ENCODE results near the gene MMP2. TPM values are rescaled to one million over a fixed set of nuclear protein-coding genes. Genes with fewer than 3 reads are reported as not detected.
A peak's percentile ranks its signal among the peaks of the same experiment; 100 is the strongest.

Gene MMP2
- polyA plus RNA-seq, 1 donor from 2014 or later = 2.5 TPM

DNA sequence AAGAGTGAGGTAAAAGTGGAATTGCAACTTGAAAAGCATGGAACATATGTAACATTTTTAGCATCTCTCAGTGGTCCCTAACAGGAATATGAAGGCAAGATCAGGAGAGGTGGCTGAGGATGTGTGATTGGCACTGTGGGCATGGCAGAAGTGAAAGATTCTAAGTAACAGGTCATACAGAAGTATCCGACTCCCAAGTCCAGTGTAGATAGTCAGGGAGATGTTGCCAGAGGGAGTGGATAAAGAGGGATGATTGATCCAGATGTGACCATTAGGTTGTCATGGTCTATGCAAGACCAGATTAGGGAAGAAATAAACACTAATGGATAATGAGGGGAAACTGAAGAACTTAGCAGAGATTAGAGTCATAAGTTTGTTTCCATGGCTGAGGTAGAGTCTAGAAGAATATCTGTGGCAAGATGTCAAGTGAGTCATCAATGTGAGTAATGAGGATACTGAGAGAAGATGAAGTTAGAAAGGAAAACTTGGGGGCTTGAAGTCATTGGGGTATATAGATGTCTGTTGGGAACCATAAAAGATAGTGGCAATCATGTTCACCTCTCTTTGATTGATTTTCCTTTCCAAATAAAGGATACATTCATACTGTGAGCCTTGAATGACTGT, 63.6 kb downstream of the MMP2 start:
- no peak overlapping the region for H3K4me3 ChIP-seq (ENCODE audit: low read length)
- H3F3A ChIP-seq (ENCODE audit: insufficient read depth, low read length, poor library complexity, severe bottlenecking) = no peaks in the 10 kb centered on the region
- no peak overlapping the region for H3K4me2 ChIP-seq (ENCODE audit: low read length)
- no peak overlapping the region for H3K9ac ChIP-seq (ENCODE audit: low read length)
- H3K27ac ChIP-seq (ENCODE audit: low read length) = no peak overlapping the region
- H3K9me2 ChIP-seq (ENCODE audit: insufficient read depth, low read length) = no peaks in the 10 kb centered on the region
- H3K36me3 ChIP-seq (ENCODE audit: insufficient read depth, low read length) = no peaks in the 10 kb centered on the region
- H3K79me2 ChIP-seq (replicated peaks; ENCODE audit: insufficient read depth, low read length) = no peaks in the 10 kb centered on the region
- TF ChIP-seq CTCF (IDR thresholded peaks at IDR 0.05; ENCODE audit: poor library complexity, severe bottlenecking) = no peak
- TF ChIP-seq TAF1 (IDR thresholded peaks at IDR 0.05; ENCODE audit: low read depth) = no peak
- no peak for TF ChIP-seq EP300 (conservative IDR thresholded peaks at IDR 0.05; ENCODE audit: poor library complexity, severe bottlenecking)
- no peak for TF ChIP-seq POLR2AphosphoS5 (IDR thresholded peaks at IDR 0.05)
- TF ChIP-seq SMC3 (conservative IDR thresholded peaks at IDR 0.05; ENCODE audit: poor library complexity) = no peak
- no peak for TF ChIP-seq REST (IDR thresholded peaks at IDR 0.05; ENCODE audit: borderline replicate concordance)
- no peak for TF ChIP-seq EZH2 (IDR thresholded peaks at IDR 0.05; ENCODE audit: borderline replicate concordance, insufficient read depth, low read length, poor library complexity, severe bottlenecking)
- TF ChIP-seq RAD21 (conservative IDR thresholded peaks at IDR 0.05) = no peak
- TF ChIP-seq MXI1 (conservative IDR thresholded peaks at IDR 0.05; ENCODE audit: poor library complexity, severe bottlenecking) = no peak
- no peaks in the 10 kb centered on the region for H4K20me1 ChIP-seq (ENCODE audit: insufficient read depth)
- H2AFZ ChIP-seq (ENCODE audit: low read depth, low read length) = no peak overlapping the region
- no peaks in the 10 kb centered on the region for H3K27me3 ChIP-seq (ENCODE audit: insufficient read depth, low read depth, low read length)
- no peaks in the 10 kb centered on the region for H3K9me3 ChIP-seq (ENCODE audit: low read length)

DNA sequence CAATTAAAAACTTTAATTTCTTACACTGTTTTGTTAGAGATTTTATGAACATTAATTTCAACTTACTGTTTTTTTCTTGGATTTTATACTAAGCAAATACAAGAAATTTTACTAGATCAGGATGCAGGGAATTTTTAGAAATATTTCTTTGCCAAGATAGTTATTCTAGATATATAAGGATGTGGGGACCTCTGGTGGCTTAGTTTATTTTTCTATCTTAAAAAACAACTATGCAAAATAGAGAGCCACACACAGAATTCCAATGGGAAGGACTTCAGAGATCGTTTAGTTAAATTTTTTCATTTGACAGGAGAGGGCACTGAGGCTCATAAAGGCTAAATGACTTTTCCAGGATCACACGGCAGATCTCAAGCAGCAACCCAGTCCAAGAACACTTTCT, 64.5 kb downstream of the MMP2 start:
- Histone ChIP-seq H3K4me3 (ENCODE audit: low read length) (no peak overlapping the region), H3K27me3 (ENCODE audit: insufficient read depth, low read depth, low read length) (no peaks in the 10 kb centered on the region), H3K79me2 (replicated peaks; ENCODE audit: insufficient read depth, low read length) (no peaks in the 10 kb centered on the region), H3K4me2 (ENCODE audit: low read length) (no peak overlapping the region), H3K9me3 (ENCODE audit: low read length) (no peaks in the 10 kb centered on the region), H3K27ac (ENCODE audit: low read length) (no peak overlapping the region), H3K9me2 (ENCODE audit: insufficient read depth, low read length) (no peaks in the 10 kb centered on the region), H3K36me3 (ENCODE audit: insufficient read depth, low read length) (no peaks in the 10 kb centered on the region), H3K9ac (ENCODE audit: low read length) (no peak overlapping the region), H3F3A (ENCODE audit: insufficient read depth, low read length, poor library complexity, severe bottlenecking) (no peaks in the 10 kb centered on the region), H4K20me1 (ENCODE audit: insufficient read depth) (no peaks in the 10 kb centered on the region), H2AFZ (ENCODE audit: low read depth, low read length) (no peak overlapping the region)
- TF ChIP-seq EP300 (conservative IDR thresholded peaks at IDR 0.05; ENCODE audit: poor library complexity, severe bottlenecking) (no peak), CTCF (IDR thresholded peaks at IDR 0.05; ENCODE audit: poor library complexity, severe bottlenecking) (peak; percentile 60), REST (IDR thresholded peaks at IDR 0.05; ENCODE audit: borderline replicate concordance) (no peak), EZH2 (IDR thresholded peaks at IDR 0.05; ENCODE audit: borderline replicate concordance, insufficient read depth, low read length, poor library complexity, severe bottlenecking) (no peak), SMC3 (conservative IDR thresholded peaks at IDR 0.05; ENCODE audit: poor library complexity) (peak; percentile 69), MXI1 (conservative IDR thresholded peaks at IDR 0.05; ENCODE audit: poor library complexity, severe bottlenecking) (no peak), RAD21 (conservative IDR thresholded peaks at IDR 0.05) (peak; percentile 63), TAF1 (IDR thresholded peaks at IDR 0.05; ENCODE audit: low read depth) (no peak), POLR2AphosphoS5 (IDR thresholded peaks at IDR 0.05) (no peak)

Data from neural cell (in vitro differentiated cells).